HG03354 (cell line): ENCODE data around the gene CASP5.
"Not testable (repeated sequence)": the region's sequence is repeated elsewhere in the genome, so short reads cannot be mapped to it uniquely, and the experiment has no call there.

Experiments used
- ATAC-seq: cut with Tn5 transposase; IDR thresholded peaks from one replicate; pipeline ENCODE4 v1.9.1; 2021; ENCODE audit warnings: mild to moderate bottlenecking; ENCODE audit not compliant: unreplicated experiment, poor library complexity, severe bottlenecking

CASP5 gene

DNA sequence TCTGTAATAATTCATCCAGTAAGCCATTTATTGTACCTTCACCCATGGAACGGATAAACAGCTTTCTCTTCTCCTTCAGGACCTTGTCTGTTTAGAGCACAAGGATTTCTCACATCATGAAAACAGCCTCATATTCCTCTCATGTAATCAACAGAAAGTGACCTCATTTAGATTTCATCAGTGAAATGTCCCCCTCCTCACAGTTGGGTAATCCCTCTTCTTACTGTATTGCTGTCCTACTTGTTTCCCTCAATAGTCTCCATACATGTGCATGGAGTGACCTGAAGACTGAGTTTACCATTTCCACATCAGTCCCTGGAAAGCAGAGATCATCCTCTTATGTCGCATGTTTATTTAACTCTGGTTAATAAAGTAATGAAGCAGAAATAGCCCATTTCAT is 11.4 kb upstream of the CASP5 start:
- peak; percentile 14 for ATAC-seq

DNA sequence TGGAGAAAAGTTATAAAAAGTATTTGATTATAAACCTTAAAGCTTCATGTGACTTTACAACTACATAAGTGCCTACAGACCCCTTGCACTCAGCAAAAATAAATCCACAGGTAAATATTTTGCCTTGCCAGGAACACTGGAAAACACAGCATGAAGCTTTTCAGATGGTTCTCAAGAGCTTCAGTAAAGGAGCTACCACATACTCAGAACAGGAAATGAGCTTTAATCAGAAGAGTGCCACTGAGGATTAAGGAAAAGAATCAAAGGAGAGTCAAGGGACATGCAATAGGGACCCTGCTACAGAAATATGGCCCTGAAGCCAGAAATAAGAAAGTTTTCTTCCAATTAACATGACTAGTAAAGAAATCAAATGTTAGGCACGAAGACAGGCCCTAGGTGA is 10.8 kb upstream of the CASP5 start:
- ATAC-seq: peak; percentile 20

DNA sequence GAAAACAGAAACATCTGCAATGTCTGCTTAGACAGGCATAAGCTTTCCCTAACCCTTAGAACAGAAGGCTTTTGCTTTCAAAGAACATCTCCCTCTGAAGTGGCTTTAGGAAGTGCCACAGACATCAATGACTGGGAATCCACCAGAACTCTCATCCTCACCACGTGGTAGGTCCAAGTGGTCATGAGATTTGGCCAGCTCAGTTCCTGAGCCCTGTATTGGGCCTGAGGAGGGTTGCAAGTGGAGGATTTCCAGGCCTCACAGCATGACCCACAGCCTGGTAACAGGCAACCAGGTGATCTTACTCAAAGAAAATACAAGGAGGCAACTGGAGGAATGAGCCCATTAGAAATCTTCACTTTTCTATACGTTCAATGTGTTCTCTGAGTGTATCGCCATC is 10.4 kb upstream of the CASP5 start:
- ATAC-seq: no peak

DNA sequence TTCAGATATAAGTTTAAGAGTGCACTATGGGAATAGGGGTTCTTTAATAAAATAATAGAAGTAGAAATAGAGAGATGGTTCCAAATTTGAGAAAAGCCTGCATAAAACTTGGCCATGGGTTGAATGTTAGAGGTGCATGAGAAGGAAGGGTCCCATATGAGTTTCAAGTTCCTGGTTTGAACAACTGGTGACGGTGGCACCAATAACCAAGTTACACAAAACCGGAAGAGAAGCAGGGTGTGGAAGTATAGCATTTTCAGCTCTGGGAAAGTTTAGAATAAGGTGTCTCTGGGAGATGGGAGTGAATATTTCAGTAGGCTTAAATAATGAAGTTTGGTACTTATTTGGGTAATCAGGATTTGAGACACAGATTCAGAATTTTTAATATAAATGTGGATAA is 9.5 kb upstream of the CASP5 start:
- no peak for ATAC-seq

DNA sequence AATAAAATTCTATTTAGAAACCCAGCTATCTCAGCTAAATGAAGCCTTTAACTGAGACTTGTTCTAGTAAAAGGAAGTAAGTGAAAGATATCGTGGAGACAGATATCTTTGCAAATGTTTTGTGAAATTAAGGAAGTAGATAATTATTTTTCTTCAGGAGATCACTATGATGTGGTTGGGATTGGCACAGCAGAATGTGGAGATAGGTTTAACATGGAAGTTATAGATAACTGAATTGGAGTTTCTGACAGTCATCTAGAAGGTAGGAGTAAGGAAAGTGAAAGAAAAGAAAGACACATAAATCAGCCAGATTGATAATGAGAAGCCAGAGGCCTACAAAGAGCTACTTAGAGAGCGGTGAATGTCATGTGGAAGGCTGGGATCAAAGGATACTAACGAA is 4.7 kb upstream of the CASP5 start:
- no peak for ATAC-seq

DNA sequence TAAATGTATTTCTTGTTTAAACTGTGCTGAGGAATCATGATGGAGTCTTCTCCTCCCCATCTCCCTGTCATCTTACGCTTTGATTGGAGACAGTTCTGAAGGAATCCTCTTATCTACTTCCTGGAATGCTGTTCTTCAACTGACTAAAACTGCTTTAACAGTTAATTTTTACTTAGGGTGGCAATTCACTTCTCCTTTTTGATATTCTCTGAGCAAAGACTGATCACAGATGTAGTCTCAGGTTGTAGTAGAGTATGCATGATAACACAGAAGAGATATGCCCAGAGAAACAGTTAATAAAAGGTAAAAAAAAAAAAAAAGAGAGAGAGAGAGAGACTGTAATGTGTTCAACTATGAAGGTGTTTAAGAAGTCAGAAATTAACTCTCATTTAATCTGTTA is 1.4 kb upstream of the CASP5 start:
- no peak for ATAC-seq

DNA sequence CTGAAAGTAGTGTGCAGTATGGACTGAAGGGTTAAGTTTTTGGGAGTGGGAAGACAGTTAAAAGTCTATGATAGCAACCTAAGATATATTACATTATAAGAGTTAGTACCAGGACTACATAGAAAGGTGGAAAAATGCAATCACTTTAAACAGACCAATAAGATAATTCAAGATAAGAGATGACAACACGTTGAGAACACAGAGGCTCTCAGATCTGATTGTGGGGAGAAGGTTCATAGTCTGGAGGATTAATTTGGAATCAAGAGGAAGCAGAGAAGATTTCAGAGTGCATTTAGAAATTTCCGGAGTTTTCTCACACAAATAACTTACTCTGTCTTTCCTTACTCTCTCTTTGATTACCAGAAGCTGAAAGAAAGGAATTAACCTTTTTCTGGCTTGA is 441 bp downstream of the CASP5 start:
- no peak for ATAC-seq

DNA sequence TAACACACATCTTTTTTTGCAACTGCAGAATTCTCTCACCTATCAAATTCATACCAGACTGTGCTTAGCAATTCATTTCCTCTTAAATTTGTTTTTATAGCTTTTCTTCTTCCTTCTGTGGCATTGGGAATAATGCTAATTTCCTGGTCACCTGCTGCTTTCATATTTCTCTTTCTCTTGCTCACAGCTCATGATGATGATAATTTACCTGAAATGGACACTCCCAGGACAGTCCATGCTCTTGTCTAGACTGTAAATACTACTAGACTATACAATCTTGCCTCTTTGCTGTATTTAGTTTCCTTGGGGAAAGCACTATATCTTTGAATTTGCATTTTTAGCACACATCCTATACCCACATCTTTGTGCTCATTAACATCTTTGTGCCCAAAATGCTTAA is 15.5 kb downstream of the CASP5 start:
- no peak for ATAC-seq

DNA sequence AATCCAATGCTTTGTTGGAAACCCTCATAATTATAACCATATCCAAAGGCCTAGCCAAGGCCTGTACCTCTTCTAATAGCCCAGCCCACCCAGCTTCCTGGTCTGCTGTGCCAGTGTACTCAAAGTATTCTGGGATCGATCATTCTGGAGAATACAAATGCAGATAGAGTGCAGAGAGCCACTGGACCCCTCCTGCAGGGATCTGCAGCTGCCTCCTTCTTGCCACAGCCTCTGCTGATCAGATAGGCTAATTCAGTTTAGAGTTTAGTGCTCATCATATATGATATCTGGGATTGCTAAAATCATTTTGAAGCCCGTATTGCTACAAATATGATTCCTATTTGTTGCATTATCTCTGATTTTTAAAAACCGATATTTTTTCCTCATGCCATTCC is 17.5 kb downstream of the CASP5 start:
- ATAC-seq: no peak

DNA sequence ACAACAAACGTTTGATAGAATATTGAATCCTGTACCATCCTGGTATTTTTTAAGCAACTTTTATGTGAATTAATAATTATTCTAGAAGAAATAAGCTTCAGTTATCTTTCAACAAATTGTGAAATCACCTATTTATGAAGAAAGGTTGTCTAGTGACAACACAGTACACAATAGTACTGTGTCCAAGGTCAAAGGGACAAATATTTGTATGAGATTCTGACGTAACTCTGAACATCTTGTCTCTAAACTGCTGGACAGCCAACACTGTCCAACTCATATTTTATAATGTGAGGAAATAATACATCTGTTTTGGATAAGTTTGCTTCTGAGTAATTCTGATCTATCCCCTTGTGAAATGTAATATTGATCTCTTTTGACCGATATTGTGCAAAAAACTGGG is 18.9 kb downstream of the CASP5 start:
- no peak for ATAC-seq

DNA sequence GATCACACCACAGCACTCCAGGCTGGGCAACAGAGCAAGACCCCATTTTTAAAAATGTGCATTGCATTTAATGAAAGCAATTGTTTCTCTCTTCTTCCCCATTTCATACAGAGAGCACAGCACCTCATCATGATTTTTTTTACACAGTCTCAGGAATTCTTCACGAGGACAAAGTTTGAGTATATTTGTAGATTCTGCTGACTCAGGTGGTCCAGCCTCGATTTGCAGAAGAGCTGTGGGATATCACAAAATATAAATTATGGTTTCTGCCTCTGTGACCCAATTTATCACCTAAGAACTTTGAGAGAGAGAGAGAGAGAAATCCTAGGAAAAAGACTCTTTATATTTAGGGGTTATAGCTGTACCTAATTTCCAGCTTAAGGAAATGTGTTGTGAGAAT is 19.8 kb downstream of the CASP5 start:
- no peak for ATAC-seq

DNA sequence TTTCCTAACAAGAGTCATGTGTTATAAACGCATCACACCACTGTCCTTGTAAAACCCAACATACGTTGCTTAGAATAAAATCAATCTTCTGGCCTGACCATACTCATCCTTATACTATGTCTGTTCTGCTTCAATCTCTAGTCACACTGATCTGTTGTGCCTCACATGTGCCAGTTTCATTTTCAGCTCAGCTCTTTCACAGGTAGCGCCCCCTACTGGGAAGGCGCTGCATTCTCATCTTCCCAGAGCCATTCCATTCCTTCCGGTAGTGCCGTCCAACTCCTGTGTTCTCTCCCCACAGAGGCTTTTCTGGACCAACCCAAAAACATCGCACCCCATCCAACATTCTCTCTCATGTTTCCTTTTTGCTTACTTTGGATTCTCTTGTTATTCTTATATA is 22.2 kb downstream of the CASP5 start:
- ATAC-seq: peak; percentile 84

DNA sequence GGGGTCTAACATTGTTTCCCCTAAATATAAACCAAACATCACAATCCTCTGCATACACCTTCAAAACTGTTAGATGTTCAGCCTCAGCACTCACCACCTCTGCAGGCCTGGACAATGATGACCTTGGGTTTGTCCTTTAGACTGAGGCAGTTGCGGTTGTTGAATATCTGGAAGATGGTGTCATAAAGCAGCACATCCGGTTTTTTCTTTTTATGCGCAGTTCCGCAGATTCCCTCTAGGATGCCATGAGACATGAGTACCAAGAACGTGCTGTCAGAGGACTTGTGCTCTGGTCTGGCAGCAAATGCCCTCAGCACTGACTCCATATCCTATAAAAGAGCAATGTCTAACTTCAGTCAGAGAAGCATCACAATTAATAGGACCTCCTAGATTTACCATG is 22.8 kb downstream of the CASP5 start:
- peak; percentile 46 for ATAC-seq

DNA sequence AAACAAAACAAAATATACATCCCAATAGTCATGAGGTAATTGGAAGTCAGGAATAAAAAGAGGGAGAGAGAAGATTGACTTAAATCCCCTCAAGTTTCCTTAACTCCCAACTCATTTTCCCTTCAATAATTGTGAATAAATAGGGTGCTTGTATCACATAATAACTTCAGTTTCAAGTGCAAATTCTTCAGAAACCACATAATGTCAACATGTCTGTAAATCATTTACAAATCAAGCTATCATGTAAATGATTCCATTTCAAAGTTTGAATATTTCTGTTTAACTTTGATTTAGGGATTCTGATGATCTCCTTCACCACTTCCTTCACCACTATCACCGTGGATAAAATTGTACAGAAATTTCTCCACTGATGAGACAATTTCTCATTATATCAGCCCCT is 23.2 kb downstream of the CASP5 start:
- ATAC-seq: no peak

DNA sequence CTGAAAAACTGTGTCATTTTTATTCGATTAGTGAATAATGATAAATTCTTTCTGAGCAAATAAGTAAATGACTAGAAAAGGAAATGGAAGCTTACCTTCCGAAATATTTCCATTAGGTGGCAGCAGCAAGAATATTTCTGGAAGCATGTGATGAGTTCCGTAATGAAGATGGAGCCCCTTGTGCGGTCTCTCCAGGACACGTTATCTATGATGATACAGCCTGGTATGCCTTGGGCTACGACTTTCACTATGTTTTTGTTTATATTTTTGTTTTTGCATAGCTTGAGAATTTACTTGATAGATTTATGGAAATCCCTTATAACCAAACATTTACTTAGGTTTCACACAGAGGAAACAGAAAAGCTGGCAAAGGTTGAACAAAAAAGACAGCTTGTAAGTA is 25.7 kb downstream of the CASP5 start:
- ATAC-seq: no peak

DNA sequence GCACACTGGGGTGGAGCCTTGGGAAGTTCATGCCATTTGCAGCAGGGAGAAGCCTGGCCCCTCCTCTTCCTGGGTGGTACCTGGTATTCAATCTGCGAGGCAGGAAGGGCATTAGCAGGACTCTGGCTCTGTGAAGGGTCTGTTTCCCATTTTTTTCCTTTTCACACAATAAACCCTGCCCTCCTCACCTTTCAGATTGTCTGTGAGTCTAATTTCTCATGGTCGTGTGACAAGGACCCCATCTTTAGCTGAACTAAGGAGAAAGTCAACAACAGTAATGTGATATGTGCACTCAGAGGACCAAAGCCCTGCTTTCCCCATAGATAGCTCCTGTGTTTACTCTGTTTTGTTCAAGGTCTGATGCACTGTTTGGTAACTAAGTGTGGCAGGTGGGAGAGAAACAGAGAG is 28.0 kb downstream of the CASP5 start:
- no peak for ATAC-seq

DNA sequence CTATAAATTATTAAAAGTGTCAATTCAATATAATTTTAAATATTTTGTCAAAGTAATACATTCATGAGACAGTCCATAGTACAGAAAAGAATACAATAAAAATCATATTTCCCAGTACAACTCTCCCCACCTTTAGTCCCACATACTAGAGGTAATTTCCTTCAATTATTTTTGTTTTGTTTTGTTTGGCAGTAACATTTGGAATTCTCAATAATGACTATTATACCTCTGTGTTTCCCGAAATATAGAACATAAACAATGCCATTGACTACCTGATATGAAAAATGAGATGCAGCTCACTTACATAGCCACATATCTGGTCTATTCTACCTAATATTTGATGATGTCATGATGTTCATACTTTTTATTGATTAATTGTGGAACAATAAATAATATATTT is 30.2 kb downstream of the CASP5 start:
- ATAC-seq: no peak

DNA sequence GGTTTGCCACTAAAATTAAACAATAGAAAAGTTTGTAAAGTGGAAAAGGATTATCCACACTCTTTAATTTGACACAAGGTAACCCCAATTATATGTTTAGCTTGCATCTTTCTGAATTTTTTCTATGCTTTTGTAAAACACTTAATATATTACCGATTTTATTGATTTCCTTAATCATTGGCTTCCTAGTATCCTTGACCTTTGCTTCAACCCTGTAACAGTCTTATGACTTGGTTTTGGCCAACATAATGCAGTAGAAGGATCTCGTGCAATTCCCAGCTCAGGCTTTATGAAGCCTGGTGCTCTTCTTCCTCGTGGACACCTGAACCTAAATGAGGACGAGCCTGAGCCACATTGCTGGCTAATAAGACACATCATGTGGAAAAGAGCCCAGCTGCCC is 31.0 kb downstream of the CASP5 start:
- ATAC-seq: no peak

DNA sequence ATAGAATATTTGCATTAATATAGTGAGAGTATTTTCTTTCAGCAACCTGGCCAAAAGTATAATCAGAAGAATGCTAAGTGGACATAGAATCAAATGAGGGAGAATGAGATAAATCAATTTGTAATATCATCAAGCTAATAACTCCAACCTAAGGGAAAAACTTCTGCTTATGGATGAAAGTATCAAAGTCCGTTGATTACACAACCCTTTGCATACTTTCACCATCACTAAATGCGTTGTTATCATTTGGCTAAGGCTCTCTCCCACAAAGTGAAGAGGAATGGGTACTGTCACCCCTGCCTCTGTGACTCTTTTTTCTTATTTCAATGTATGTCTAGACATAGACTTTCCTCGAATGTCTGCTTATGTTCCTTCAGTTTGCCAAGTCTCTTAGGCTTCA is 38.2 kb downstream of the CASP5 start:
- no peak for ATAC-seq

DNA sequence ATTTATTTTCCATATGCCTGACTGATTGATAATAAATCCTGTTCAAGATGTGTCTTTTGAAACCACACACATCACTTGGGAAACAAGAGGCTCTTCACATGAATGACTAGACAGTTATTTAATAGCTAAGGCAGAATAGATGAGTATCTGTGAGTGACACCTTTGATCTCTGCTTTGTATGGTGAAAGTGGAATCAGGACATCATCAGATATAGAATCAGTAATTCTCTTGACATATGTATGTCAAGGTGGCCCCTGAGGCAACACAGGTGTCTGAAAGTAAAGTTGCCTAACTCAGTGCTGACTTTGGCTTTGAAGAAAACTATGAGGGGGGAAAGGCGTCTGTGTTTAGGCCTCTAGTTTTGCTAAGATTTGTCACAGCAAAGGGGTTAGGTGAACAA is 43.1 kb downstream of the CASP5 start:
- ATAC-seq: peak; percentile 54

DNA sequence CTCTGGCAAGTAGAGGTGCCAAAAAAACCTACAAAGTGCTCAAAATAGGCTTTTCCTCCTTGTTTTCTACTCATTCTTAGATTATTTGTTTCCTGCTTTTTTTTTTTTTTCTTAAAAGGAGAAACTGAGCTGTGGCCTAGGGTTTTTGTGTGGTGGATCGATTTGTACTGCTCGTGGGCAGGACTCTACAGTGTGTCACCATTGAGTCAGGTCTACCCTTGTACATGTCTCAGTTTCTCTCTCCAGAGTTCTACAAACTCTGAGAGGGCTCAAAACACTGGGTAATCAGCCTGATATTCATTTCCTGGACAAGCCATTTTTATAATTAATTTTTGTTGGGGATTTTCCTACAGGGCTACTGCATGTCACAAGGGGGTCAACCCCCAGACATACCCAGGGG is 49.4 kb downstream of the CASP5 start:
- ATAC-seq: no peak

DNA sequence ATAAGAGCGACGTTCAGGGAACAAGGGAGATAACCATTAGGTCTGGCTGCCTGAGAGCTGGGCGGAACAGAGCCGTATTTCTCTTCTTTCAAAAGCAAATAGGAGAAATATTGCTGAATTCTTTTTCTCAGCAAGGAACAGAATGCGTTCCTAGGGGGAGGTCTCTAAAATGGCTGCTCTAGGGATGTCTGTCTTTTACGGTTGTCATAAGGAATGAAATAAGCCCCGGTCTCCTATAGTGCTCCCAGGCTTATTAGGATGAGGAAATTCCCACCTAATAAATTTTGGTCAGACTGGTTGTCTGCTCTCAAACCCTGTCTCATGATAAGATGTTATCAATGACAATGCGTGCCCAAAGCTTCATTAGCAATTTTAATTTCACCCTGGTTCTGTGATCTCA is 50.0 kb downstream of the CASP5 start:
- not testable (repeated sequence) for ATAC-seq

DNA sequence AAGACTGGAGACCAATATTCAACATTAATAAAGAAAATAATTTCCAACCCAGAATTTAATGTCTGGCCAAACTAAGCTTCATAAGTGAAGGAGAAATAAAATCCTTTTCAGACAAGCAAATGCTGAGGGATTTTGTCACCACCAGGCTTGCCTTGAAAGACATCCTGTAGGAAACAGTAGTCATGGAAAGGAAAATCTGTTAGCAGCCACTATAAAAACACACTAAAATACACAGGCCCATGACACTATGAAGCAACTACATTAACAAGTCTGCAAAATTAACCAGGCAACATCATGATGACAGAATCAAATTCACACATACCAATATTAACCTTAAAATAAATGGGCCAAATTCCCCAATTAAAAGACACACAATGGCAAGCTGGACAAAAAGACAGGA is 52.2 kb downstream of the CASP5 start:
- ATAC-seq: no peak
